DMS79 treated with DMSO at 0.1 percent for 48 hours (cell line): ENCODE results near the gene CKMT1A.

Source experiments
- DNase-seq: peaks from one replicate; lab custom pipeline; 2025; lab: John Stamatoyannopoulos, UW

The CKMT1A gene

DNA sequence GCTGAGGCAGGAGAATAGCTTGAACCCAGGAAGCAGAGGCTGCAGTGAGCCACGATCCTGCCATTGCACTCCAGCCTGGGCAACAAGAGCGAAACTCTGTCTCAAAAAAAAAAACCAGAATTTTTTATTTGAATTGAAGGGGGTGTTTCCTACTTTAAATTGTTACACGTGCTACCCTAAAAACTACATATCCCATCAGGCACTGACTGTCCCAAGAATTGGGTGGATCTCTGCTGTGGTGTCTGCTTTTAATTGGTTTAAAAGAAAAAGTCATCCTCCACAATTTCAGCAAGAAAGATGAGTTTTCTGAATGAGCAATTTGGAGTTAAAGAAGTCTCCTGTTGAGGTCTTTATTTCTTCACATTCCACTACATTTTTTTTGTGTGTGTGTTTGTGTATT is 54.7 kb downstream of the CKMT1A start:
- DNase-seq: no peak
